Daoy (cell line): ENCODE measurements around the gene PIAS2. TPM values are rescaled to one million over a fixed set of nuclear protein-coding genes. Genes with fewer than 3 reads are reported as not detected.
"Not testable (repeated sequence)": the region's sequence is repeated elsewhere in the genome, so short reads cannot be mapped to it uniquely, and the experiment has no call there.

Experiments
- DNase-seq: peaks from one replicate; pipeline ENCODE4 v3.0.0-alpha.2; 2015; ENCODE audit warnings: low read depth
- total RNA-seq: library from RNA; depleted of rRNA; stranded (reverse); fragments of >200 nt; shearing (Covaris generic); gene quantifications from 2 replicates; pipeline ENCODE4 v1.2.3, GENCODE V29; 2014; rRNA removed

PIAS2 gene, protein sequence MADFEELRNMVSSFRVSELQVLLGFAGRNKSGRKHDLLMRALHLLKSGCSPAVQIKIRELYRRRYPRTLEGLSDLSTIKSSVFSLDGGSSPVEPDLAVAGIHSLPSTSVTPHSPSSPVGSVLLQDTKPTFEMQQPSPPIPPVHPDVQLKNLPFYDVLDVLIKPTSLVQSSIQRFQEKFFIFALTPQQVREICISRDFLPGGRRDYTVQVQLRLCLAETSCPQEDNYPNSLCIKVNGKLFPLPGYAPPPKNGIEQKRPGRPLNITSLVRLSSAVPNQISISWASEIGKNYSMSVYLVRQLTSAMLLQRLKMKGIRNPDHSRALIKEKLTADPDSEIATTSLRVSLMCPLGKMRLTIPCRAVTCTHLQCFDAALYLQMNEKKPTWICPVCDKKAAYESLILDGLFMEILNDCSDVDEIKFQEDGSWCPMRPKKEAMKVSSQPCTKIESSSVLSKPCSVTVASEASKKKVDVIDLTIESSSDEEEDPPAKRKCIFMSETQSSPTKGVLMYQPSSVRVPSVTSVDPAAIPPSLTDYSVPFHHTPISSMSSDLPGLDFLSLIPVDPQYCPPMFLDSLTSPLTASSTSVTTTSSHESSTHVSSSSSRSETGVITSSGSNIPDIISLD
- 15.8 and 17.6 TPM in 2 replicates for total RNA-seq

DNA sequence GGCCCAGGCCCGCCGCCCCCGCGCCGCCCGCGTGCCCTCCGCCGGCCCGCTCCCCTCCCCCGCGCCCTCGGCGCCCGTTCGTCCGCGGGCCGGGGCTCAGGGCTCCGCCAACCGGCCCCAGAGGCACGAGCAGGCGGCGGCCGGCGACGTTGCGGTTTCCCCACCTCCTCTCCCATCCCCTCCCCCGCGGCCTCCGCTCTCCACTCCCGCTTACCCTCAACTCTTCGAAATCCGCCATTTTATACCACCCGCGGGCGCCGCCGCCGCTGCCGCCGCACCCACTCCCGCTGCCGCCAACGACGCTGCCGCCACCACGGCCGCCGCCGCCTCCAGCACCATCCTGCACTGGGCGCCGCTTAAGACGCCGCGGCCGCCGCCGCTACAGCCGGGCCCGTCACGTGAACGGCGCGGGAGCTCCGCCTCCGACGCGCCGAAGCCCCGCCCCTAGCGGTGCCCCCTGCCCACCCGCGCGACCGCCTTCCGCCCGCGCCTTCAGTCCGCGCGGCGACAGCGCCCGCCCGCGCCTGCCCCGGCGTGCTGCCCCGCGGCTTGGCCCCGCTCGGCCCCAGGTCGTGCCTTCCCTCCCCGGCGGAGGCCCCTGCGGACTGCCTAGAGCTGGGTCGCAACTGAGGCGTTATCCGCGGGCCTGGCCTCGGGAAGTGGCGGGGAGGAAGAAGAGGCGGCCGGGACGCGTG, at the start of gene PIAS2, which contains the start of gene KATNAL2:
Gene PIAS2 (minus strand): TSS at position 400 of the 695 bp plus-strand sequence. CDS start 162 bp downstream, at position 238.
Gene KATNAL2 (plus strand): TSS at position 495 of the 695 bp plus-strand sequence. CDS start 29,271 bp downstream, outside the sequence.
- peak; percentile 81 for DNase-seq

DNA sequence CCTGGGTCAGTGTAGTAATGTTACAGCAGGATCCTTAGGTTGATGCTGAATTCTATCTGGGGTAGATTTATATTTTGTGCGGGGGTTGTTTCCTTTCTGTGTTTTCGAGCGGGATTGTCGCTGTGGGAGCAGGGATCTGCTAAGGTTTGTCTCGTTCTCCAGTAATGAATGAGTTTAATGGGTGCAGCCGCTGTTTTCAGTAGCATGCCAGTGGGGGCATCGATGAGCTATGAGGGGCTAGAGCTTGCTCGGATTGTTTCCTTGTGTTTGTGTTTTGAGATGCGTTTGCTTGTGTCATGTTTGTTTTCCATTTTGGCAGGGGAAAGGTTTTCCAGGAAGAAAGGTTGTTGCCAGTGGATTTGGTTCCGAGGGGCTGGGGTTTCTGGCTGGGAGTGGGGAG, 49.0 kb upstream of the PIAS2 start:
- DNase-seq = not testable (repeated sequence)

DNA sequence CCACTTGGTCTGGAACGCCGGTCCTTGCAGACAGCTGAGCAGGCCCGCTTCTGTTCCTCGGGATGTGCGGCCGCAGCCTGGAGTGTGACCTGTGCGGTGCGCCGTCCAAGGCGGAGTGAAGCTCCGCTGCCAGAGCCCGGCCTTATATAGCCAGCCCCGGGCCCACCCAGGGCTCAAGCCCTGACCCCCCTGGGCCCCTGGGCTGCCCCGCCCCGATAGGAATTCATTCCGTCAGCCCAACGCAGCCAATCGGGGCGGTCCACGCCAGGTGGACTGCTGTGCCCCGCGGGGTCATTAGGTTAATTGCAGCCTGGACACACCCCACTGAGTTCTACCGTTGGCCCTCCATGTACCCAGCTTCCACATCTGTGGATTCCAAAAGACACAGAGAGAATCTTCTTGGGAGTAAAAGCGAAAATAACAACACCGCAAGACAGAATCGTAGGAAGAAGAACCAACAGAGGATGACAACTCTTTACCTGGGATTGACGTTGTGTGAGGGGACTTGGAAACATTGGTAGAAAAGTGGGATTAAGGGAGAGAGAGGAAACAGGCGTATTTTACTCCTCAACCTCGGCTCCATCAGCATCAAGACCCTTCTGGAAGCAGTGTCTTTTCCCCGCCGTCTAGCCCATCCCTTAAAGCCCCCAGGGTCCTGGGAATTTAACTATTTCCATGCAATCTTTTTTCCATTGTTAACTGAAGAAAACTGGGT, 47.4 kb upstream of the PIAS2 start:
- peak; percentile 7 for DNase-seq

DNA sequence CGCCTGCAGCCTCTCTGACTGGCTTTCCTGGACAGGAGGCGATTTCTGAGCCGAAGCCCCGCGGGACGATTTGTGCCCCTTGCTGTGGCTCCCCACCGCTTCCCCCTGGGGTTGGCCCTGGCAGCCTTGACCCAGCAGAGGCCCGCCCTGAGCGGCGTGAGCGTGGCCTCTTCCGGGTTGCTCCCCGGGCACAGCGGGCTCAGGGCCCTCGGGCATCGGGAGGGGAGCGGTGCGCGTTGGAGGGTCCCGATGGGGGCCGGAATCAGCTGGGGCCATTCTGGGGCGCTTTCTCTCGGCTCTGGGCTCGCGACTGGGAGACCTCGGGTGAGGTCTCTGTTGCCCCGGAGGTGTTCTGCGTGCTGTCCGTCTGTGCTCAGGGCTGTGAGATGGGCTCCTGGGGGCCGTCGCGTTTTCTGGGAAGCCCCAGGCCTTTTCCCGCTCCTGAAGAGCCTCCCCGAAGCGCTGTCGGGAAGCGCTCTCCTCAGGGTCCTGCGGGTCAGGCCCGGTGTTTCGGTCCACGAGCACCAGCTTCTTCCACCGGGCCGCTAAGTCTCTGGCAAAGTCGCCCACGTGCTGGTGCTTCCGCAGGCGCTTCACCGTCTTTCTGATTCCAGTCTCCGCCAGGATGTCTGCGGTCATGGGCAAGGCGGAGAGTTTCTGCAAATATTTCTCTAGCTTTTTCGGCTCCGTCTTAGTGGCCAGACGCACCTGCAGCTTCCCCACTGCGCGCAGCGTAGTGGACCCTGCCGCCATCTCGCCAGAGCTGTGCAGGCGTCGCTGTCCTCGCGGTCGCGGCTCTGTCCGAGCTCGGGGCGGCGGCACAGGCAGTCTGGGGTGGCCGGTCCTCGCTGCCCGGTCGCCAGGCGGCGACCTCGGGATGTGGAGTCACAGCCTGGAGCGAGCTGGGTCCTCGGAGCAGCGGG, 46.6 kb upstream of the PIAS2 start:
- not testable (repeated sequence) for DNase-seq

DNA sequence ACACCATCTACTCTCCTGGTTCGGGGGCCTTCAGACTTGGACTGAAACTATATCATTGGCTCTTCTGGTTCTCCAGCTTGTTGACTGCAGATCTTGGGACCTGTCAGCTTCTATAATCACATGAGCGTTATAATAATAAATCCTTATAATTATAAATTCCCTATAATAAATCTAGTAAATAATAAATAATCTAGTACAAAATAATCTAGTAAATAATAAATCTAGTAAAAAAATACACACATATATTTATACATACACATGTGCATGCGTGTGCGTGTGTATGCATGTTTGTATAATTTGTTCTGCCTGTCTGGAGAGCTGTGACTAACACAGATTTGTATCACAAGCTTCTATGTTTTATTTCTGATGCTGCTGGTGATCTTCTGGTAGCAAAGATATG, 40.9 kb upstream of the PIAS2 start:
- no peak for DNase-seq

DNA sequence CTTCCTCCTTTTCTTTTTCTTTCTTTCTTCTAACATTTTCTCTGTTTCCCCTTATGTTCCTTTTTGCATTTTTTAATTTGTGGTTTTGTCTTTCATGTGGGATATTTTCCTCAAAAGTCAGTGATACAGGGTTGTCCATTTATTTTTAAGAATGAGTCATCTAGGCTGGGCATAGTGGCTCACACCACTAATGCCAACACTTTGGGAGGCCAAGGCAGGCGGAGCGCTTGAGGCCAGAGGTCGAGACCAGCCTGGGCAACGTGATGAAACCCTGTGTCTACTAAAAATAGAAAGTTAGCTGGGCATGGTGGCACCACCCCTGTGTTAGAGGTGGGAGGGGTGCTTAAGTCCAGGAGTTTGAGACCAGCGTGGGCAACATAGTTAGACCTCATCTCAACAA, 35.9 kb upstream of the PIAS2 start:
- no peak for DNase-seq

DNA sequence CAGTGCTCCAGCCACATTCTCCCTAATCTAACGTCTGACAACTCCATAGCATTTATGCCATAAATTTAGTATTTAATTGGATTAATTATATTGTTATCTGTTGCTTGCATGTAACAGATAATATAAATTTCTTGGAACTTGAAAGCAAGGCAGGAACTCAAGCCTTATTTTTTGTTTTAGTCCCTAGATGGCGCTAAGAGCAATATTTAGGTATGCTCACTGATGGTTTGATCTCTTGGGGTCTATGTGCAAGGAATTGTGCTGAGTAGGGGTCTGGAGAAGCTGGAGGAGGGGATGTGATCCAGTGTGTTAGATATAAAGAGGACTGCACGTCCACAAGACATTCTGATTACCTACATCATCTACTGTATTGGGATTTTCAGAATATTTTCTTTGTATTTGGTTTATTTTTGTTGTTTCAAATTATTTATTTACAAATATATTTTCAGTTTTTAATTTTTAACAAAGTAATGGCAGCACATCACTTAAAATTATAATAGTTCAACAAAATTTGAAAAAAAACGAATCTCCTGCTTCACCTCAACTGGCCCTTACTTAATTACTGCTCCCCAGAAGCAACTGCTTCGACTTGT, 32.9 kb upstream of the PIAS2 start:
- DNase-seq = no peak

DNA sequence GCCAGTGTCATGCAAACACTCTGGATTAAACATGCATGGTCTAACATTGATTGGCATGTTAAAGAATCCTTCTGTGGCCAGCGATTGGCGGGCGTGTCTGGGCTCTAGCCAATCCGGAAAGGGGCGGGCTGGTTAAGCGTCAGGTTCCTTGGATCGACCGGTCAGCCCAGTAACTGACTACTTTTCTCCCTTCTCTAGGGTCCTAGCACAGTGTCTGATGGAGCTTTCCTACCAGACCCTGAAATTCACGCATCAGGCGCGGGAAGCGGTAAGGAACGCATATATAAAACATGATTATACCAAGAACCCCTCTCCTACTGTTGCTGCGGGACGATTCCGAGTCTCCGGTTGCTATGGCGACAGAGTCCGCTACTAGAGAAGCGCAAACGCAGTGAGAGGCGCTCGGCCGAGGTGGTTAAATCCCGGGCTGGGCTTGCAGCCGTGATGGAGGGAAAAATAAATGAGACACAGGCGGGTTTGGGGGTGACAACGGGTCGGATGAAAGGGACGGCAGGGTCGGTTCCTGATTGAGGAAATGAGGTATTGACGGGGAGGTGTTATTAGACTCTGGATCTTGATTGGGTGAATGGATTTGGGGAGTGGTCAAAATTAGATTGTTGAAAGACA, 29.5 kb upstream of the PIAS2 start:
- DNase-seq = no peak

DNA sequence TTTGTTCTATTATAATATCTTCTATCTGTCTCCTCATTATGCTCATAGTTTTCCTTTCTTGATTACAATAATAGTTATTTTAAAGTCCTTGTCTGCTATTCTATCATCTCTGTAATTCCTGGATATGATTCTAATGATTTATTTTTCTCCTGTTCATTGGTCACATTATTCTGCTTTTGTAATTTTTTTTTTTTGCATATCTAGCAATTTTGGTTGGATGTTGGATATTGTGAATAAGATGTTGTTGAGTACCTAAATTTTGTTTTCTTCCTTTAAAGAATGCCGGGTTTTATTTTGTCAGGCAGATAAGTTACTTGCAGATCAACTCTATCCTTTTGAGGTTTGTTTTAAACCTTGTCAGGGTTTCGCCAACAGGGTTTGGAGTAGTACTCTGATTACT, 25.3 kb upstream of the PIAS2 start:
- no peak for DNase-seq

DNA sequence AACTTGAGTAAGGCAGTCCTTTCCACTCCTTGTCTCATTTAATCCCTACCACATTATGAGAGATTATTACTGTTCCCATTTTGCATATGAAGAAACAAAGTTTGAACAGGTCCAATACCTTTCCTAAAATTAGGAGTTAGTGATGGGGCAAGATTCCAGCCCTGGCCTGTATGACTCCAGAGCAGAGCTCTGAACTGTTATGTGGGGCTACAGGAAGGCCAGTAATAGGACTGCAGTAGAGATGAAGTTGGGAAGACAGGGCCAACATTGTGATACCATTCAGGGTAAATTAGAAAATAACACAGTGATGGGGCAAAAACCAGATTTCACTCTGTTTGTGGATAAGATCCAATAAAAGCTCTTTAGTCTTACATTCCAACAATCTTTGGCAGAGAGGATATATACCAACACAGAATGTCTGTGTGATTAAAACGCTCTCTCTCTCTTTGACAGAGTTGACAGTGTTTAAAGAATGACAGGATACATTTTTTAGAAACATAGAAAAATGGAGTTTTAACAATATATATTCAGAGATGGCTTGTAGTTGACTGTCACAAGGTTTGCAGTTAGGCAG, 22.8 kb upstream of the PIAS2 start:
- no peak for DNase-seq

DNA sequence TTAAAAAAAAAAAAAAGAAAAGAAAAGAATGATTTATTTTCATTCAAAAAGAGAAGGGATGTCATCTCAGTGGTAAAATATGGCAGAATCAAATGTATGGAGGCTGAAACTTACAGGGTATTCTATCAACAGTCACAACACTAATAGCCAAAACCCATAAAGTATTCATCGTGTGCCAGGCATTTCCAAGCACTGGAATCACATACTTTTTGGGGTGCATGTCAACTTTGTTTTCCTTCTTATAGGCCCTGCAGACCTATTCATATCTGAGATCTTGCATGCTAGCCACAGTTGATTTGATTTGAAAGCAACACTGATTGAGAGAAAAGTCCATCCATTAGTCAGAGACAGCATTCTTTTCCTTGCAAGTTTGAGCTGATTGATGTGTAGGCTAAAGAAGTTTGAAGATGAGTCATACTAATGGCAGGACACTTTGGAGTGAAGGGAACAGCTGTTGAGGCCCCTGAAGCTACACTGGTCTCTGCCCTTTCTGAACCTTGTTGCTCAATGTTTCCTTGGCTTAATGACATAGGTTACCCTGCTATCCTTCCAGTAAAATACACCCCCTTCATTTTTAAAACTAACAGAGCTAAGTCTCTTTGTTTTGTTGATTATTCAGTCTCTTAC, 22.1 kb upstream of the PIAS2 start:
- DNase-seq = peak; percentile 8

DNA sequence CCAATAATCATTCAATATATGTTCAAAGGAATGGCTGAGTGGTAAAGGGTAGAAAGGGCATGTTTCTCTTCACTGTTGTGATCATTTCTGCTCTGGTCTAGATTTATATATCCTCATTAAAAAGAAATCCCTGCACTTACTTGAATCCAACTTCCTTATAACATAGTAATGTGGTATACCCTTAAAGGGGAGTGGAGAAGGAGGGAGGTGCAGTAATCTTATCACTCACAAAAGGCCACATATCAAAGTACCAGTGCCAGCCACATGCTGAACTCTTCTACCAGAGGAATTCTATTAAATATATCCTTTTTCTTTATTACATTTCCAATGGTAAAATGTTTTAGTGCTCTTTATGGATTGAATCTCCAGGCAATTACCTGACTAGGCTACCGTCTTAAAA, 3.3 kb upstream of the PIAS2 start:
- no peak for DNase-seq

DNA sequence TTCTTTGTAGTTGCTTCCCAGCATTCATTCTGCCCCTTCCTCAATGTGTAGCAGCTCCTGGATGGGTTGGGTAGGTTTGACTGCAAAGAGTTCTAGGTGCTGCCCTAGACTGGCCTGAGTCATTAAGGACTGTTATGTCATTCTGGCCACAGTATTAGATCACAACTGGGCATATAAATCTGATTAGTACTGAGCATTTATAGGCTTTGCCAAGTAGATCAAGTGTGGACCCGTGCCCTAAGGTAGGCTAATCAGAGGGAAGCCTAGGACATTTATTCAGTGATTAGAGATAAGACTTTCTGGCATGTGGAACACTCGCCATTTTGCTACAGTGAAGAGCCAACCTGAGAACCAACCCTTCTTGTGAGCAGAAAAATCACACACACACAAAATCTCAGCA, 2.8 kb upstream of the PIAS2 start:
- no peak for DNase-seq

DNA sequence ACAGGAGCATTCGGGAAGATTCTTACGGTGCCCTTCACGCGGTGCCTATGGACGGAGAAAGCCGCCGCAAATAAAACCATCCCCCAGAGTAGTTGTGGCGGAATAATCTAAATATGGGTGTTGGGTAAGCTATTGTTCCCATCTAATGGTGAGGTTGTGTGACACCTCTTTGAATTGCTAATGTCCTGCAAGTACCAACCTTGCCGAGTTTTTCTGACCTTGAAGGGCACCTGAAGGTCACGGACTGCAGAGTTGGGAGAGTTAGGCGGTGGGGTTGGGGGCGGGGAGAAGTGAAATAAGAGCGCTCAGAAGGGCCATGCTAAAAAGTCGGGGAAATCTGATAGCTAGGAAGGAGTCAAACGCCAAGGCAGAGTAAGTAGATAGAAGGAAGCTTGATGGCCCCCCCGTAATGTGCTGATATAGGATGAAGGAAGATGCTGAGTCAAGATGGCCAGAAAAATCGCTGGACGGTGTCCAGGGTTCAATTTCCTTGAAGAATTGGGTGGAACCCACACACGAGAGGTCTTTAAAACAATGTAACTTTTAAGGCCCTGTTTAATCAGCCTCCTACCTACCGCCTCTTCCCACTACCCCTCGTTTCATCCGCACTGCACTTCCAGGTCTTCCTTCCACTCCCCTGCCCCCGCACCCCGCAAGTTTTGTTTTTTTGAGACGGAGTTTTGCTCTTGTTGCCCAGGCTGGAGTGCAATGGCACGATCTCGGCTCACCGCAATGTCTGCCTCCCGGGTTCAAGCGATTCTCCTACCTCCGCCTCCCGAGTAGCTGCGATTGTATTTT, 695 bp upstream of the PIAS2 start:
- peak; percentile 9 for DNase-seq

DNA sequence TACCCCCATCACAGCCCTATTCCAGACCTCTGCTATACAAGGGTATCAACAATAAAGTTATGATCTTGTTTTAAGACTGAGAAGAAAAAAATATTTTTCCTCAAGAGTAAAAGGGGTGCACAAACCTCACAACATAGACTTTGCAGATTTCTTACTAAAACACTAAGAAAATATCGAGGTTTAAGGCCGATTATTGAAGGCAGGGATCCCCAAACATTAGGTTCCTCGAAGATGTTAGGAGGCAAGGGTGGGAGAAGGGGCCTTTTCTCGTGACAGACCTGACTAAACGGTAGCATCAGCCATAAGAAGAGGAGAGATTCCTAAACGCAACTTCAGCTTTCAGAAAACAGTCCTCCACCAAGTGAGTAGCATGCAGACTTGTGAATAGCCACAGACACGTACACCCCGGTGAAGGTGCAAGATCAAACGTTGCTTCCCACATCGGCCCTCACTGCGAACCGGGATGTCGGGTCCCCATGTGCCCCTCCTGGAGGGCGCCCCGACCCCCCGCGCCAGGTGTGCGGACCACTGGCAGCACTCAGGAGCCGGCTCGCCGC, 678 bp downstream of the PIAS2 start:
- DNase-seq = peak; percentile 29

DNA sequence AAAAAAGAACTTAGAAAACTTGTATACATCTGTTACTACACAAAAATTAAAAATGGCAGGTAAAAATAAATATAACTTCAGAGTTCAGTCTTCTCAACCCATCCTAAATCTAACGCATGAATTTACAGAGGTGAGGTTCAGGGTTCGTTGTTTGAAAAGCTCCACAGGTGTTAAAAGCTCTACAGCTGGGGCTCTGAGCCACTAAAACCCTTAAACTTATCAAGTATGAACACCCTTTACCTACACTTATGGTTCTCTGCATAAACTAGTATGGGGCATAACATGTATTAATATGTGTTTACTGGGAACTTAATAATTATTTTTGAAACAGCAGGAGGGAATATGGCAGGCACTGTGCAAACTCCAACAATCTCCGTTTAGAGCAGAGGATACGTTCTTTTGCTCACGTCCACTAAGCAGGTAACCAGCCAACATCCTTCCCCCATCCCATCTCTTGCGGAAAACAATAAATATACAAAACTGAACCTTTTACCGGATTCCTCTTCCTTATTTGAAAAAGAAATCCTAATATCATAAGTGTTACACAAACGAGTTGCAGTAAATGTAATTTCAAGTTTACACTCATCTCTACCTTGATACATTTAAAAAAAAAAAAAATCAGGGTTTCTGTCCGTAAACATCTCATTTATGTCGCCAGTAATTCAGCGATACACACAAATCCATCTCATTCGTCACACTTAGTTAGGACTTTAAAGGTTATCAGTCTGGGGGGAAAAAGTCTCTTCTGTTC, 1.3 kb downstream of the PIAS2 start:
- DNase-seq = no peak

DNA sequence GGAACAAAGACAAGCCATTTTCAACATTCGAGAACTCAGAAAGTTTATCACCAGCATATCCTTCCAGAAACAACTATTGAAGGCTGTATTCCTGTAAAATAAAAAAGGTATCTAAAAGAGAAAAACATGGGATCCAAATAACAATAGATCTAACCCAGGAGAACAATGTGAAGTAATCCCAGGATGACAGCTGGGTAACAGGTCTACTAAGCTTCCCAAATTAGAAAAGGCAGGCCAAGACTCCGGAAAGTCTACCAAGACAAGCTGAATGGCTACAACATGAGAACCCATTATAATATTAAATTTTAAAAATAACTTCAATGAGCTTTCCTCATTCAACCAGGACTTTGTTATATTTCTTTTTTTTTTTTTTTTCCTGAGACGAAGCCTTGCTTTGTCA, 6.5 kb downstream of the PIAS2 start:
- no peak for DNase-seq
